HepG2 (cell line): ENCODE results near the gene NUP155.

Experiments
- EZH2 ChIP-seq: conservative IDR thresholded peaks from 2 replicates; pipeline ENCODE4 v1.6.1; 2012; ENCODE audit warnings: mild to moderate bottlenecking, low read depth, low read length, moderate library complexity
- NR2C2 ChIP-seq: sonication (generic); formaldehyde crosslinking; IDR thresholded peaks from 2 replicates; pipeline ENCODE4 v1.4.0; 2020; ENCODE audit warnings: missing genetic modification reagents, mild to moderate bottlenecking, moderate library complexity, borderline replicate concordance
- ZFX ChIP-seq: sonication (generic); formaldehyde crosslinking; IDR thresholded peaks from 2 replicates; pipeline ENCODE4 v1.4.0; 2020; ENCODE audit warnings: mild to moderate bottlenecking, low read depth, missing genetic modification reagents, moderate library complexity
- ZNF747 ChIP-seq: sonication (generic); formaldehyde crosslinking; IDR thresholded peaks from 2 replicates; pipeline ENCODE4 v1.8.1; 2023; ENCODE audit warnings: missing genetic modification reagents, mild to moderate bottlenecking, borderline replicate concordance
- TF ChIP-seq, protein P1 (sequence below): sonication (generic); formaldehyde crosslinking; IDR thresholded peaks from 2 replicates; pipeline ENCODE4 v1.5.1; 2020; ENCODE audit warnings: missing genetic modification reagents, mild to moderate bottlenecking, borderline replicate concordance

DNA sequence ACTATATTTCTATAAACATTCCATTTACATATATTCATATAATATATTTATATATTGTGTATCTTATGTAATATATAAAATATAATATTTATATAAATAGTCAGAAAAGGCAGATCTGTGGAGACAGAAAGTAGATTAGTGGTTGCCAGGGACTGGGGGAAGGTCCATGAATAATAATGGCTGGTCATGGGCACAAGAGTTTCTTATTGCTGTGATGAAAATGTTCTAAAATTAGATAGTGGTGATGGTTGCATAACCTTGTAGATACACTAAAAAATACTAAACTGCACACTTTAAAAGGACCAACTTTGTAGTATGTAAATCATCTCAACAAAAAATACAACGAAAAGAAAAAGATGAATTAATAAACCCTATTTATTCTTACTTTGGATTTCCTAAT is 47.3 kb downstream of the NUP155 start:
- no peak for TF ChIP-seq NR2C2 (CRISPR knock-in tag)
- no peak for TF ChIP-seq EZH2
- TF ChIP-seq, protein P1, sequence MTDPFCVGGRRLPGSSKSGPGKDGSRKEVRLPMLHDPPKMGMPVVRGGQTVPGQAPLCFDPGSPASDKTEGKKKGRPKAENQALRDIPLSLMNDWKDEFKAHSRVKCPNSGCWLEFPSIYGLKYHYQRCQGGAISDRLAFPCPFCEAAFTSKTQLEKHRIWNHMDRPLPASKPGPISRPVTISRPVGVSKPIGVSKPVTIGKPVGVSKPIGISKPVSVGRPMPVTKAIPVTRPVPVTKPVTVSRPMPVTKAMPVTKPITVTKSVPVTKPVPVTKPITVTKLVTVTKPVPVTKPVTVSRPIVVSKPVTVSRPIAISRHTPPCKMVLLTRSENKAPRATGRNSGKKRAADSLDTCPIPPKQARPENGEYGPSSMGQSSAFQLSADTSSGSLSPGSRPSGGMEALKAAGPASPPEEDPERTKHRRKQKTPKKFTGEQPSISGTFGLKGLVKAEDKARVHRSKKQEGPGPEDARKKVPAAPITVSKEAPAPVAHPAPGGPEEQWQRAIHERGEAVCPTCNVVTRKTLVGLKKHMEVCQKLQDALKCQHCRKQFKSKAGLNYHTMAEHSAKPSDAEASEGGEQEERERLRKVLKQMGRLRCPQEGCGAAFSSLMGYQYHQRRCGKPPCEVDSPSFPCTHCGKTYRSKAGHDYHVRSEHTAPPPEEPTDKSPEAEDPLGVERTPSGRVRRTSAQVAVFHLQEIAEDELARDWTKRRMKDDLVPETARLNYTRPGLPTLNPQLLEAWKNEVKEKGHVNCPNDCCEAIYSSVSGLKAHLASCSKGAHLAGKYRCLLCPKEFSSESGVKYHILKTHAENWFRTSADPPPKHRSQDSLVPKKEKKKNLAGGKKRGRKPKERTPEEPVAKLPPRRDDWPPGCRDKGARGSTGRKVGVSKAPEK (CRISPR knock-in tag) = no peak
- TF ChIP-seq ZNF747 (CRISPR knock-in tag) = no peak
- TF ChIP-seq ZFX = no peak
